Hypothalamus (tissue), 51 donors: ENCODE data around the gene ST6GALNAC5.
"Not testable (repeated sequence)": the region's sequence is repeated elsewhere in the genome, so short reads cannot be mapped to it uniquely, and the experiment has no call there.

ENCODE experiments used
- DNase-seq, 51 donors: peaks; one replicate each; lab custom pipeline; 2025; lab: John Stamatoyannopoulos, UW

ST6GALNAC5 gene

DNA sequence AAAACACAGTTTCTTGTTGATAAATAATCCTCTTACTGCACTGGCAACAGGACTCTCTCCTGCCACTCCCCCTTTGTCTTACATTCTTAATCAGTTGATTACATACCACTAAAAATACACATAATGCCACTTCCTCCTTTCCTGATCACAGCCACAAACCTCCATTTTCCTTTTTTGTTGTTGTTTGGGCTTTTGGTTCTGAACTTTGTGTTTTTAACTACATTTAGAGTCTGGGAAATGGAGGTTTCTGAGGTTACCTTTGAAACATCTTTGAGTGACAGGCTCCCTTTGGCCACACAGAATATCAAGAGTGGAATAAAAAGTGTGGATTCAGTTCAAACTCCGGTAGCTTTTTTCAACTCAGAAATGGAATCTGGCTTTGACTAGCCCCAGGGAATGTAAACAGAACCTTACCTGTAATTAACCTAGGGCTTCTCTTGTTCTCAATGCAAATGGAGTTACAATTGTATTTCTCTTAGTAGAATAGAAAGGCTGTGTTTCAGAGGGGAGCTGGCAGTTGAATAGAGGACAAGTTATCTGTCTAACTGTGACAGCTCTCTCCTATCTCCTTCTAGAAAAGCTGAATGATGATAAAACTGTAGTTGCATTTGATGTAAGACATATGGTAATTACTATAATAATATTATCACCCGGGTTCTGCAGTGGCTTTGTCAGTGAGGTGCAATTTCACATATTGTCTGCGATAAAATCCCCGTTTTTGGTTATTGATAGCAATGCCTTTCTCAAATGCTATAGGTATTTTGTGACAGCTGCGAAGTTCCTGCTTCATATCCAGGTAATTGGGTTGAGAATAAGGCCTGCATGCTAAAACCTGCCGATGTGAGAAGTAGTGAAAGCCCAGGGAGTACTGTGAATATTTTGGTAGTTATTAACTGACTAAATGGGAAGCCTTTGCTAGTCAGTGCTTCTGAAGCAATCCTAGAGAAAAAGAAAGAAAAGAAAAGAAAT, 66.9 kb downstream of the ST6GALNAC5 start:
- DNase-seq = no peak

DNA sequence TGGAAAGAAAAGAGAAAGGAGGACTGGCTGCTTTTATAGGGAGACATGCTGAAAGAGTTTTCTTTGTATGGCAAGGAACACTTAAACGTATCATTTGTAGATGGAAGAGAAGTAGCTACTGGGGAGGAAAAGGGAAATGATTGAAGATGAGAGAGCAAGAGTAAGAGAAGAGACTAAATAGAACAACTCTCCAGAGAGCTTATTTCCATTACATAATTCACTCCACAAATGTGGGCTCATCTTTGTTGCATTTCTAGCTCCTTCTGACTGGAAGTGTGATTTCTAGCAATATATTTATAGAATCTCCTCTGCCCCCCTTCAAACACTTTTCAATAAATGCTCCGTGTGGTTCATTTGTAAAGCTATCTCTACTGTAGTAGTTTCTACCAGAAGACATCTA, 71.0 kb downstream of the ST6GALNAC5 start:
- DNase-seq = peak in 1 of 51 donors; percentile 12

DNA sequence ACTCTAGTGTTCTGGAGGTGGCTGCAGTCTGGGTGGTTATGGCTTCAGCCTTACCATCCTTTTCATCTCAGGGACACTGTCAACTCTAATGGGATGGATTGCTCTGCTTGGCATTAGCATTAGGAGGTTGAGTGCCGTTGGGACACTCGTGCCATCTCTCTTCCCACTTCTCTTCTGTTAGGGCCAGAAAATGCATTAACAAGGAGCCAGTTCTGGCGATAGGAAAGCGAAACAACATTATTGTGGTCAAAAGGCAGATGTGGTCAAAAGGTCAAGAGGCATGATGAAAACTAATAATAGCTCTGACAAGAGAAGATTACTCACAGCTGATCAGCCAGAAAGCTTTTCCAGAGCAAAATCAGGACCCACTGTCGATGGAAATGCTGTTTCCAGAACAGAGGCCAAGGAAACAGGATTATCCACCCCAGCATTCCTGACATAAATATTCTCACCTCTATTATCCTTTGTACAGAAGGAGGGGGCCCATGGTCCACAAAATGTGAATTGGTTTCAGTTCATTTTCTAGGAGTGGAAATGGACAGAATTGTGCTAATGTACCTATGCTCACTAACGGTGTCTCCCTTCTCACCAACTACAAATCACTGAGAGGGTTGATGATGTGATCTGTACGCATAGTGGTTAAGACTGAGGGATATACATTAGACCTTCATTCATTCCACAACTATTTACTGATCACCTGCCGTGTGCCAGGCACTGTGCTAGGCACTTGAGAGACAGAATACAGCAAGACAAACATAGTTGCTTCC, 72.0 kb downstream of the ST6GALNAC5 start:
- no peak for DNase-seq

DNA sequence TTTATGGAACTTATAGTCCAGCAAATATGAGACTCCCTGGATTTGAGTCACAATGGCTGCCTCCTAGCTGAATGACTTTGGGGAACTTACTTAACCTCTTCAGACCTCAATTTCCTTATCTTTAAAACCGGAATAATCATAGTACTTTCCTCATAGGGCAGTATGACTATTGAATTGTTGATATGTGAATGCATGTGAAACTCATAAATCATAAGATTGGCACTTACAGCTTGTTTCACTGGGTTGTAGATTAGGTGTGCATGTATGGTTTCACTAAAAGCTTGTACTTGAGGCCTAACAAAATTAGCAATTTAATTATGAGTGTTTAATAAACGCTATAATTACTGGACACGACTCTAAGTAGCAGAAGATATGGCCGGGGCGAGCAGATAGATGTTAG, 72.5 kb downstream of the ST6GALNAC5 start:
- no peak for DNase-seq

DNA sequence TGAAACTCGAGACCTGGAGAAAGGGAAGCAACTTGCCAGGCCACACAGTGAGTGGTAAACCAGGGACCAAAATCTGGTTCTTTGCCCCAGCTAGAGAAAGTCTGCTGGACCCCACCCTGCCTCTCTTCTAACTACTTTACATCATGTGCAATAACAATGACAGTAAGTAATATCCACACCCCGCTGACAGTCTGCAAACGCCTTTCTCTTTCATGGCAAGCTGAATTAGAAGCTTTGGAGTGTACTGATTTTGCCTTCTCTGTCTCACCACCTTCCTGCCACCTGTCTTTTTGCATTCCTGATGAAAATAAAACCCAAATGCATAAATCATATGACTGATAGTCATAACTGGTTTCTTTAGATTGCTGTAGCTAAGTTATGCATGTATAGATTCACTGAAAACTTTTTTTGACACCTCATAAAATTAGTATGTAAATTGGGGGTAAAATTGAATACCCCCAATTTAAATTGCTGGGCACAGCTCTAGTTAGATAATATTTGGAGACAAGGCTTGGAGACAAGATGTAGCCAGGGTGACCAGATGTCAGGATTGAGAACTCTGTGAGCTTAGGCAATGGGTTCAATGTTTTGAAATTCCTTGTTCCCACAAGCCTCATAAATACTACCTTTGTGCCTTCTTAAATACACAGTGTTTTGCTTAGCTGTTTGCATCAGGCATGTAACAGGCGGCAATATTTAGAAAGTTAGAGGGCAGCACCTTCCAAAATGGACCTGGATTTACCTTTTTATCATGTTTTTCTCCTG, 73.5 kb downstream of the ST6GALNAC5 start:
- DNase-seq = no peak

DNA sequence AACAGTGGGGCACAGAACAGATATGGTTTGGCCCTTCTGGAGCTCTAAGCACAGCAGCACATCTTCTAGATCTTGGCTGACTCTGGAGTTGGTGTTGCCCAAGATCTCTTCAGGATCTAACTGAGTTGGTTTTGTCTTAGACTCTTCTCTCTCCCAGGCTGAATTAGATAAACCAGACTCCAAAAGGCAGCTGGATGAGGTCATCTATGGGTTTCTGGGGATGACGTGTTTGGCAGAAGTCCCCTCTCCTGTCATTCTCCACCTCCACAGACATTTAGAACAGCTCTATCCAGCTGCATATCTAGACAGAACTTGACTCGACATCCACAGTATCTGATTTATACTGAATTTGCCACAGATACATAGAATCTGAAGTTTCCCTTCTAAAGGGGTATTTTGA, 75.3 kb downstream of the ST6GALNAC5 start:
- no peak for DNase-seq

DNA sequence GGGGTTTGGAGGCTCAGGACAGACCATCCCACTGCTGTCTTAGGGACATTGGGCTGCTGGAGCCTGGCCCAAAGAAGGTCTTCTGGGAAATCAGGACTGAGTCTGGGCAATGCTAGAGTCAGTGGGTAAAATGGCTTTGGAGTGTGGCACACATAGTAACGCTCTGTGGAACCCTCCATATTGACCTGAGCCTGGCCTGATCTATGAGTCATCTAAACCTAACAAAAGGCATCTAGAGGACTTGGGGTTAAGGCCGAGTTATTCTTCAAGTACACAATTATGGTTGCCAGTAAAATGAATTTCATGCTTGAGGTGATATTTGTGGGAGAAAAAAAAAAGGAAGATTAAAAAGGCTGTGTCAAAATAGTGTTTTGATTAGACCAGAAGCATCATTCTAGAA, 77.7 kb downstream of the ST6GALNAC5 start:
- no peak for DNase-seq

DNA sequence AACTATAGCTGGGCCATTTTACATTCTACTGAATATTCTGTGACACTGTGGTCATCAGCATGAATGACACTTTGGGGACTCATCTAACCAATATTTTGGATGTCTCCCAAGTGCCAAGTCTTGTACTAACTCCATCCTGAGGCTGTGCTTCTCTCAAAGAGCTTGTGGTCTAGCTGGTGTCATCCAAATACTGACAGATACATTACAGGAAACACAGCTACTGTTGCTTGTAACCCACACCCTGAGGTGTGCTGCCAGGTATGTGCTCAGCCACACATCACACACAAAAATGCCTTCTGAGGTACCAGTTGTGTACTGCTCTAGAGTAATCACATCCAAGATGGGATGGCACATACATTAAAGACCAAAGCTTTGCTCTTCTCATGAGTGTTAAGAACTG, 81.6 kb downstream of the ST6GALNAC5 start:
- no peak for DNase-seq

DNA sequence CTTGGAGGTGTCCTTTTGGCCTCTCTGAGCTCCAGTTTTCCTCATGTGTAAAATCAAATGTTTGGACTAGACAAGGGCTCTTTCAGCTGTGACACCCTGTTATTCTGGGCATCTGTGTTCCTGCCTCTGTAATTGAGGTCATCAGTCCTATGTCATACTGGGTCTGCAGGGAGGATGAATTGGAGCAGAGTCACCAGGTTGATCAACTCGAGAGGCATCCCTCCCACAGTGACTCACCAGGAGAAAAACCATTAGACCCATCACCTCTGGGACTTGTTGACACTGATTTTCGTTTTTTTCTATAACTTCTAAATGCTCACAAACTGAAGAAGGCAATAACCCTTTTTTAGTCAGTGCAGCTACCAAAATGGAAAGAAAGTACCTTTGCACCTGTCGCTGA, 82.2 kb downstream of the ST6GALNAC5 start:
- DNase-seq = no peak

DNA sequence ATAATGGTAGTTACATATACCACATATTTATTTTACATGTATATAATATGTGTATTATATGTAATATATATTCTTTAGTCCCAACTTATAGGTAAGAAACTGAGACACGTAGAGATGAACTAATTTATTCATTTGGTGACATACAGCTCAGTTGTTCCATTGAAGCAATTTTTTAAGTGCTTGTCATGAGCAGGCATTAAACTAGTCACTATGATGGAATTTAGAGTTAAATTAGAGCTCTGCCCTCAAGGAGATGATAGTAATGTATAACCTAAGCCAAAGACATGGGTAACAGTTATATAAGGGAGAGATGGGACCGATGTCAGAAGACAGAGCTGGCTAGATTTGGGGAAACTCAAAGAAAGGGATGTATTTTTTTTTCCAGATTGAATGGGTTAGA, 83.0 kb downstream of the ST6GALNAC5 start:
- DNase-seq = no peak

DNA sequence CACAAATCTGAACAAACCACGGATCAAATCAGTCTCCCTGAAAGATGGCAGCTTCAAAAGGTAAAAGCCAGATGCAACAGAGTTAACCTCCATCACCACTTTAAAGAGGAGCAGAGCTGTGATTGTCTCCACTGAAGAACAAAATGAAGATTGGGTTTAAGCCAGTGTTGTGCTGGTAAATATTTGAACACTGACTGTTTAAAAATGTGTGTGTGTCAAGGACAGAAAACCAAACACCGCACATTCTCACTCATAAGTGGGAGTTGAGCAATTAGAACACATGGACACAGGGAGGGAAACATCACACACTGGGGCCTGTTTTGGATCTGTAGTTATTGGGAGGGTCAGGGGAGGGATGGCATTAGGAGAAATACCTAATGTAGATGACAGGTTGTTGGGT, 83.9 kb downstream of the ST6GALNAC5 start:
- DNase-seq = no peak

DNA sequence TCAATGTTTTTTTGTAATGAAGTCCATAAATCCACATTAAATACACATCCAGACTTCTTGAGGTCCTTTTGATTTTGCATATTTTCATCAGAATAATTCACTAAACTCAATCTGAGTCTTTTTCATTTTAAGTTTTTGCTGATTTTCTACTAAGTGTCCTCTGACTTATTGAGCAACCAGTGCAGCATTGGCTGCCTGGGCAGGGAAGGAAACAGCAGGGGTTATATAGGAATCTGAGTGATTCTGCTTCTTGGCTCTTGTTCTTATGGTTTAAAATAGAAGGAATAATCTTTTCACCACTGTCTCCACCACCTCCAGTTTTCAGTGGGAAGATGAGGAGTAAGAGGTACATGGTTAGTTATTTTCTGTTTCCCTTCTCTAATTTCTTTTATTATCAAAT, 88.4 kb downstream of the ST6GALNAC5 start:
- DNase-seq = no peak

DNA sequence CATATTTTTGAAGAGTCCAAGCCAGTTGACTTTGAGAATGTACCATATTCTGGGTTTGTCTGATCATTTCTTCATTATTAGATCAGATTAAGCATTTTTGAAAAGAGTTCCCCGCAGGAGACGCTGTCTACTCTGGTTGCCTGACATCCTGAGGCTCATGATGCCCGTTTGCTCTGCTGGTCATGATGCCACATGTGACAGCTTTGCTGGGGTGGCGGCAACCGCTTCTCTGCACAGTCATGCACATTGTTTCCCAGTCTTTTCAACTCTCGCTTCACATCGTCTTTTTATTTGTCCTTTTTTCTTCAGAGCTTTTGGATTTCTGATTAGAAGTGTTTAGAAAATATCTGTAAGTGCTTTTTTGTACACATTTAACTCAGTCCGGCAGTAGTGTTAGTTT, 90.7 kb downstream of the ST6GALNAC5 start:
- no peak for DNase-seq

DNA sequence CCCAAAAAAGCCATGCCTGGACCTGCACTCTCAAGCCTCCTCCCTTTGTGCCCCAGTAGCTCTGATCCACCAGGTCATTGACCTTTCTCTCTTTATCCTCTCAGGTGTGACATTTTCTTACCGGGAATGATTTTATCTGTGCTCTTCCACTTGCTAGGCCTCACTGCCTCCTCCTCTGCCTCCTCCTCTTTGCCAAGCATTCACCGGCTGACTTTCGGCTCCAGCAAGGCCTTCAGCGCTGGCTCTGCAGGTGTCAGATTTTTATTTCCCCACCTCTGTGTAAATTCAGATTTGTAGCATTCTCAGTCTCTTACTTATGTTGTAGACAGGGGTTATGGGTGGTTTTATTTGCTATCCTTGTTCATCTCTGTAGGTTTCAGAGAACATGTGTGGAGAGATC, 91.5 kb downstream of the ST6GALNAC5 start:
- no peak for DNase-seq

DNA sequence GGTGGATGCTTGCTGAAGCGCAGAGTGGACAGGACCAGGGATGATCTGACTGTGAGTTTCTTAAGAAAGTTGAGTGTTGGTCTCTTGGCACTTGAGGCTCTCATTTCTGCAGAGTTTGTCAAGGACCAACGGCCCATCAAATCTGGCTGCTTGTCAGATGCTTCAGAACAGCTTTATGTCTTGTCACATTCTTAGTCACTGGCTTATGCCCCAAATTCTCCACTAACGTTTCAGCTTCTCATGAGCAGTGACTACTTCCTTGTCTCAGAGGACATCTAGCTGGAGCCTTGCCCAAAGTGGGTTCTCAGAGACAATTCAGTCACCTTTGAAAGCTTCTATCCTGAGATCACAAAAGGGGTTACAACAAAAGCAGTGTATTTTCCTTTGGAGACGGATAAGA, 92.3 kb downstream of the ST6GALNAC5 start:
- peak in 1 of 51 donors; percentile 18 for DNase-seq

DNA sequence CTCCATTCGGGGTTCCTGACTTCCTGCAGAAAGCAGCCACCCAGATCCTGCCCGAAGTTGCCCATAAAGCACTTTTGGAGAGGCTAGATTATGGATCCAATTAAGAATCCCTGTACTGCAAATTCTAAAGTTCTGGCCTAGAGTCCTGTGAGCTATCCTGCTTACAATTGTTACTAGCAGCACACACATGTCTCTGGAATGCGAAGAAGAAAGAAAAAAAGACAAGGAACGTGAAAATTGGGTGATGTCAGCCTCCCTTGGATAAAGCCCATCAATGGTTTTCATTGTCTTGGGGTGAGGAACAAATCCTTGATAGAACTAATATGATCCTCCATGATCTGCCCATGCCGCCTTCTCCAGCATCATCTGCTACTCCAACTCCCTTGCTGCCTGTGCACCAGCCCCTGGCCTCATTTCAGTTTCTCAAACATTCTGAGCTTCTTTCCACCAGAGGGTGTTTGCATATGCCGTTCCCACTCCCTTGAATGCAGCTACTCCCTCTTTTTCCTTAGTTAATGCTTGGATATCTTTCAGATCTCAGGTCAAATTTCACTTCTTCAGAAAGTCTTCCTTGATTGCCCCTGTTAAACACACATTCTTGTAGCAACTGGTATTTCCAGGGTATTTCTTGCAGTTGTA, 94.0 kb downstream of the ST6GALNAC5 start:
- DNase-seq = no peak

DNA sequence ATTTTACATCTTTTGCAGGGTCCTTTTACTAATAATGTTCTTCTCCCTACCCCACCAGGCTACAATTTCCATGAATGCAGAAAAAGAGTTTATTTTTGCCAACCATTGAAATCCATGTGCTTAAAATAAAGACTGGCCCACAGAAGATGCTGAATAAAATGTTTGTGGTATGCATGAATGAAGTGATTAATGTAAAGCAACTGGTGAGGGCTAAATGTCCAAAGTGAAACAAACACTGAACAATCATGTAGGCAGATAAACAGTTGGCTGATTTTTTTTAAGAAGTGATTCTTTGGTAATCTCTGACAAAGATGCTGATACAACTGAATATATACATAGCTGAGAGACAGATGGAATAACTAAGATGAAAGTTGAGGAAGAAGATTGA, 94.5 kb downstream of the ST6GALNAC5 start:
- DNase-seq = no peak

DNA sequence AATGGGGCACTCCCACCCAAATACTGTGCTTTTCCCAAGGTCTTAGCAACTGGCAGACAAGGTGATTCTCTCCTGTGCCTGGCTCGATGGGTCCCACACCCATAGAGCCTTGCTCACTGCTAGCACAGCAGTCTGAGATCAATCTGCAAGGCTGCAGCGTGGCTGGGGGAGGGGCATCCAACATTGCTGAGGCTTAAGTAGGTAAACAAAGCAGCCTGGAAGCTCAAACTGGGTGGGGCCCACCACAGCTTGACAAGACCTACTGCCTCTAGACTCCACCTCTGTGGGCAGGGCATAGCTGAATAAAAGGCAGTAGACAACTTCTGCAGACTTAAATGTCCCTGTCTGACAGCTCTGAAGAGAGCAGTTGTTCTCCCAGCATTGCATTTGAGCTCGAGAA, 114.0 kb downstream of the ST6GALNAC5 start:
- not testable (repeated sequence) for DNase-seq

DNA sequence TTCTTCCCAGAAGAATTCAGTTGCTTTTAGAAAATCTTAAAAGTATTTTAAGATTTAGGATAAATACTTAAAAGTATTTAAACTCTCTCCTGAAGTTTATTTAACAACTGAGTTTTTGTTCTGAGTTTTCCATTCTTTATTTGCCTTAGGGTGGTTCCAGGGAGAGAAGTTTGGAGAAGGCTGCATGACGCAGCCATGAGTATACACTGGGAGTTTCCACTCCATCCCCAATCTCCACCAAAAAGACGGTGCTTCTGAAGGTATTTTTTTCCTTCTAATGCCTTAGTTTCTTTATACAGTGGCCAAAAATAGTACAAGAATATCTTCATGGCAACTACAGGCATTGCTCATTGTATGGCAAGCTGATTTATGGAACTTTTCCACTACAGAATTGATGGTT, 122.7 kb downstream of the ST6GALNAC5 start:
- no peak for DNase-seq

DNA sequence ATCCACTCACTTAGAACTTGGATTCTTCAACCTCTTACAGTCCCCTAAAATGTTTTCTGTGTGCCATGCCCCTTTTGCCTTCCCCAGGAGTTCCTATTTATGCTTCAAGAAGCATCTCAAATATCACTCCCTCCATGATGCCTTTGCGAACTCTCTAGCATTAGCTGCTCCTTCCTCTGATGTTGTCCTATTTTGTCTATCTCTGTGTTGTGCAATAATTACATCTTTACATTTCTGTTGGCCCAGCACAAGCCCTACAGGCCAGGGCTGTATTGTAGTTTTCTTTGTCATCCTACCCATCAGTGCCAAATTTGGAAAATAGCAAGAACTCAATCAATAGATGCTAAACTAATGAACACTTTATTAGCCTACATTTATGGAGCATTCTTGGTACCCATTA, 125.8 kb downstream of the ST6GALNAC5 start:
- DNase-seq = no peak
